H1 (cell line): ENCODE measurements around the gene CELF1. TPM values are rescaled to one million over a fixed set of nuclear protein-coding genes. Genes with fewer than 3 reads are reported as not detected.

ENCODE experiments used
- CTCF ChIA-PET: fragments of 300-600 bp; sonication (Branson Sonifier 250); formaldehyde crosslinking; loops from one replicate; lab custom pipeline; 2021; ENCODE audit not compliant: partially characterized antibody; lab: Charles Lee
- POLR2A ChIA-PET: fragments of 300-600 bp; sonication (Branson Sonifier 250); formaldehyde crosslinking; loops from one replicate; lab custom pipeline; 2021; ENCODE audit warnings: inconsistent platforms; ENCODE audit not compliant: partially characterized antibody; lab: Charles Lee
- DNase-seq, 2 experiments: peaks; one replicate each; pipeline versions ENCODE4 v3.0.0 to v3.0.0-alpha.2; 2010 to 2022; ENCODE audit warnings: low spot score in 2 of 2, low read depth in 1 of 2, mixed read lengths in 1 of 2
- FAIRE-seq: peaks from 2 replicates; lab custom pipeline; 2011; peaks lifted over from hg19 to GRCh38; lab: Jason Lieb, UNC
- H2AFZ ChIP-seq: 2 replicates; pipeline ENCODE4 v1.8.1; 2012; ENCODE audit warnings: low read length, inconsistent platforms
- H2AK5ac ChIP-seq: 2 replicates; pipeline ENCODE4 v1.6.1; 2013; ENCODE audit warnings: low read depth, low read length
- H2BK120ac ChIP-seq: replicated peaks from 2 replicates; pipeline ENCODE3; 2013; ENCODE audit warnings: low read depth, low read length, inconsistent platforms
- H2BK12ac ChIP-seq: 2 replicates; pipeline ENCODE4 v1.6.1; 2013; ENCODE audit warnings: low read depth, low read length
- H2BK15ac ChIP-seq: 2 replicates; pipeline ENCODE4 v1.6.1; 2013; ENCODE audit warnings: low read length
- H2BK20ac ChIP-seq: 2 replicates; pipeline ENCODE4 v1.6.1; 2013; ENCODE audit warnings: low read length
- H2BK5ac ChIP-seq: 2 replicates; pipeline ENCODE4 v1.6.1; 2013; ENCODE audit warnings: low read depth, low read length
- H3K14ac ChIP-seq: 2 replicates; pipeline ENCODE4 v1.6.1; 2013; ENCODE audit warnings: inconsistent platforms; ENCODE audit not compliant: insufficient read length
- H3K18ac ChIP-seq: 2 replicates; pipeline ENCODE4 v1.6.1; 2013; ENCODE audit warnings: low read length; ENCODE audit errors: extremely low read depth
- H3K23ac ChIP-seq: 2 replicates; pipeline ENCODE4 v1.6.1; 2013; ENCODE audit warnings: inconsistent platforms; ENCODE audit not compliant: insufficient read length
- H3K23me2 ChIP-seq: 2 replicates; pipeline ENCODE4 v1.6.1; 2013; ENCODE audit warnings: low read depth, low read length
- H3K27ac ChIP-seq: 2 replicates; pipeline ENCODE4 v1.6.1; 2011; ENCODE audit warnings: low read depth, low read length, inconsistent platforms
- H3K27me3 ChIP-seq, 4 experiments: replicated peaks in 1 of 4; 1 replicate in 1 of 4; 2 replicates in 3 of 4; pipeline versions ENCODE4 v1.6.1 to v1.8.1; 2011 to 2013; ENCODE audit warnings: low read length in 3 of 4, mild to moderate bottlenecking in 3 of 4, inconsistent platforms in 2 of 4, mixed read lengths in 2 of 4, moderate library complexity in 1 of 4; ENCODE audit not compliant: control insufficient read depth in 3 of 4, insufficient read depth in 3 of 4; ENCODE audit errors: extremely low read depth in 1 of 4
- H3K36me3 ChIP-seq, 4 experiments: 2 replicates each; pipeline versions ENCODE4 v1.6.1 to v1.8.1; 2011 to 2013; ENCODE audit warnings: mild to moderate bottlenecking in 4 of 4, low read length in 3 of 4, moderate library complexity in 2 of 4, control low read depth in 1 of 4, inconsistent platforms in 1 of 4; ENCODE audit not compliant: insufficient read depth in 4 of 4, control insufficient read depth in 2 of 4
- H3K4ac ChIP-seq: replicated peaks from 2 replicates; pipeline ENCODE3; 2013; ENCODE audit warnings: low read length, low read depth, mixed read lengths, inconsistent platforms; ENCODE audit not compliant: insufficient read length
- H3K4me1 ChIP-seq, 4 experiments: replicated peaks in 1 of 4; 1 replicate in 1 of 4; 2 replicates in 3 of 4; pipeline versions ENCODE4 v1.6.1 to v1.8.1; 2011 to 2013; ENCODE audit warnings: low read length in 3 of 4, inconsistent platforms in 2 of 4, mixed read lengths in 1 of 4; ENCODE audit not compliant: insufficient read depth in 4 of 4, control insufficient read depth in 3 of 4
- H3K4me2 ChIP-seq, 2 experiments: 2 replicates each; pipeline versions ENCODE4 v1.6.1 to v1.8.1; 2011 to 2013; ENCODE audit warnings: low read depth in 2 of 2, low read length in 2 of 2, control low read depth in 1 of 2, inconsistent platforms in 1 of 2, mild to moderate bottlenecking in 1 of 2; ENCODE audit not compliant: insufficient read depth in 1 of 2
- H3K4me3 ChIP-seq, 4 experiments: fragments of 200-600, 300-600 bp in 1 of 4; sonication (generic), shearing (Covaris generic), sonication (Bioruptor Twin) in 1 of 4; 2 replicates each; pipeline versions ENCODE4 v1.5.1 to v1.8.1; 2011 to 2016; ENCODE audit warnings: low read length in 4 of 4, low read depth in 3 of 4, control low read depth in 2 of 4, inconsistent platforms in 2 of 4, mild to moderate bottlenecking in 2 of 4, mixed read lengths in 1 of 4, moderate library complexity in 1 of 4; ENCODE audit not compliant: insufficient read depth in 2 of 4; ENCODE audit errors: extremely low read depth in 1 of 4
- H3K56ac ChIP-seq: replicated peaks from 2 replicates; pipeline ENCODE3; 2013; ENCODE audit warnings: low read depth, mild to moderate bottlenecking, mixed read lengths, low read length, inconsistent platforms; ENCODE audit not compliant: insufficient read length
- H3K79me1 ChIP-seq: 2 replicates; pipeline ENCODE4 v1.6.1; 2013; ENCODE audit warnings: low read depth, low read length, control low read depth
- H3K79me2 ChIP-seq, 2 experiments: 2 replicates each; pipeline versions ENCODE4 v1.6.1 to v1.8.1; 2012 to 2013; ENCODE audit warnings: low read length in 2 of 2, mild to moderate bottlenecking in 2 of 2, inconsistent platforms in 1 of 2; ENCODE audit not compliant: insufficient read depth in 2 of 2, control insufficient read depth in 1 of 2
- H3K9ac ChIP-seq, 4 experiments: replicated peaks in 1 of 4; 1 replicate in 1 of 4; 2 replicates in 3 of 4; pipeline versions ENCODE4 v1.6.1 to v1.8.1; 2011 to 2013; ENCODE audit warnings: low read depth in 3 of 4, low read length in 3 of 4, control low read depth in 2 of 4, mild to moderate bottlenecking in 2 of 4, moderate library complexity in 2 of 4, inconsistent platforms in 1 of 4; ENCODE audit errors: extremely low read depth in 1 of 4
- H3K9me3 ChIP-seq, 2 experiments: 2 replicates each; pipeline versions ENCODE4 v1.6.1 to v1.8.1; 2012 to 2013; ENCODE audit warnings: mild to moderate bottlenecking in 2 of 2, moderate library complexity in 2 of 2, control low read depth in 1 of 2, inconsistent platforms in 1 of 2, low read depth in 1 of 2, low read length in 1 of 2, mixed read lengths in 1 of 2; ENCODE audit not compliant: insufficient read depth in 2 of 2
- H4K20me1 ChIP-seq, 2 experiments: replicated peaks in 1 of 2; 2 replicates each; pipeline versions ENCODE3 to v1.8.1; 2011 to 2013; ENCODE audit warnings: inconsistent platforms in 2 of 2, low read length in 2 of 2, mild to moderate bottlenecking in 1 of 2; ENCODE audit not compliant: insufficient read depth in 2 of 2, control insufficient read depth in 1 of 2
- H4K5ac ChIP-seq: 2 replicates; pipeline ENCODE4 v1.6.1; 2013; ENCODE audit warnings: low read length, low read depth, mixed read lengths, inconsistent platforms; ENCODE audit not compliant: insufficient read length
- H4K8ac ChIP-seq: 2 replicates; pipeline ENCODE4 v1.8.0; 2013; ENCODE audit warnings: mild to moderate bottlenecking, moderate library complexity, low read length, inconsistent platforms; ENCODE audit not compliant: insufficient read depth; ENCODE audit errors: extremely low read depth
- H4K91ac ChIP-seq: replicated peaks from 2 replicates; pipeline ENCODE3; 2013; ENCODE audit warnings: low read length, mixed read lengths, inconsistent platforms; ENCODE audit not compliant: insufficient read length
- ATF3 ChIP-seq: IDR thresholded peaks from 2 replicates; pipeline ENCODE4 v1.6.1; 2011; ENCODE audit warnings: low read depth, mild to moderate bottlenecking, low read length; ENCODE audit not compliant: insufficient read depth
- GABPA ChIP-seq: IDR thresholded peaks from 2 replicates; pipeline ENCODE4 v1.6.1; 2011; ENCODE audit warnings: mild to moderate bottlenecking, low read length, moderate library complexity, borderline replicate concordance; ENCODE audit not compliant: insufficient read depth
- HDAC2 ChIP-seq, 2 experiments: fragments of 300-600 bp in 1 of 2; sonication (generic) in 1 of 2; IDR thresholded peaks; 2 replicates each; pipeline ENCODE4 v1.6.1; 2011 to 2012; ENCODE audit warnings: low read depth in 2 of 2, low read length in 2 of 2, mild to moderate bottlenecking in 2 of 2, moderate library complexity in 2 of 2, borderline replicate concordance in 1 of 2, inconsistent platforms in 1 of 2
- HDAC6 ChIP-seq: IDR thresholded peaks from one replicate; pipeline ENCODE4 v1.7.1; 2012; ENCODE audit warnings: low read depth, mild to moderate bottlenecking, inconsistent platforms, low read length, moderate library complexity
- JUND ChIP-seq: IDR thresholded peaks from 2 replicates; pipeline ENCODE4 v1.6.1; 2011; ENCODE audit warnings: mild to moderate bottlenecking, improper control_type of control experiment, low read length
- PHF8 ChIP-seq: fragments of 200-600 bp; sonication (generic); conservative IDR thresholded peaks from 2 replicates; pipeline ENCODE4 v1.7.1; 2012; ENCODE audit warnings: low read depth, mild to moderate bottlenecking, inconsistent platforms, low read length, moderate library complexity
- POLR2A ChIP-seq, 2 experiments: IDR thresholded peaks; 1 replicate in 1 of 2; 2 replicates in 1 of 2; pipeline ENCODE4 v1.6.1; 2011; ENCODE audit warnings: low read depth in 2 of 2, low read length in 2 of 2, mild to moderate bottlenecking in 2 of 2; ENCODE audit errors: control extremely low read depth in 1 of 2
- POU5F1 ChIP-seq: IDR thresholded peaks from 2 replicates; pipeline ENCODE4 v1.6.1; 2011; ENCODE audit warnings: low read depth, mild to moderate bottlenecking, low read length, moderate library complexity
- SAP30 ChIP-seq: fragments of 300-600 bp; sonication (generic); IDR thresholded peaks from 2 replicates; pipeline ENCODE4 v1.7.1; 2012; ENCODE audit warnings: low read length, moderate library complexity, mild to moderate bottlenecking, inconsistent platforms; ENCODE audit not compliant: insufficient read depth, insufficient replicate concordance
- SIN3A ChIP-seq, 2 experiments: IDR thresholded peaks in 1 of 2; conservative IDR thresholded peaks in 1 of 2; 2 replicates each; pipeline ENCODE4 v1.6.1; 2011 to 2012; ENCODE audit warnings: low read length in 2 of 2, improper control_type of control experiment in 1 of 2, low read depth in 1 of 2, mild to moderate bottlenecking in 1 of 2
- WGBS, 2 experiments: shearing (Covaris generic) in 1 of 2; methylation state at CpG; one replicate each; pipeline versions ENCODE4 v1.1.6 to v1.1.7; 2013 to 2015; ENCODE audit warnings: low lambda C conversion rate in 2 of 2, mixed read lengths in 2 of 2, inconsistent platforms in 1 of 2, low coverage in 1 of 2, missing lambda C conversion rate in 1 of 2; ENCODE audit not compliant: insufficient replicate concordance in 2 of 2, insufficient coverage in 1 of 2, insufficient read length in 1 of 2; ENCODE audit errors: extremely low coverage in 1 of 2, missing lambda C conversion rate in 1 of 2; 5-methylcytosine and 5-hydroxymethylcytosine counted together
- polyA plus RNA-seq, 7 experiments: library from polyadenylated mRNA; depleted of rRNA in 3 of 7; stranded (reverse) in 5 of 7; unstranded in 2 of 7; fragments of >200 nt in 5 of 7; fragments of 200-250 nt in 2 of 7; gene quantifications; 1 replicate in 5 of 7; 2 replicates in 1 of 7; 4 replicates in 1 of 7; pipeline versions ENCODE4 v1.2.1 to v1.2.3, GENCODE V29; 2011 to 2013; ENCODE audit warnings: missing spikeins in 2 of 7, mixed read lengths in 2 of 7
- total RNA-seq: library from RNA; stranded (reverse); fragmentation: NEBNext Ultra II Directional; extraction: Animal tissue kit (Norgen Biotek cat#: 25700); gene quantifications from 2 replicates; pipeline ENCODE4 v1.2.1, GENCODE V29; 2021

The CELF1 gene
- total and polyA plus RNA-seq, 2 of the 8 experiments (the other 6 are each of a cell fraction or from before 2014, with no cell fraction given) = 131 to 197 TPM

GRCh38 chr11:47502767-47503166 is 50.2 kb downstream of the CELF1 start:
- Histone ChIP-seq H2BK15ac (no peak overlapping the region), H3K27ac (no peak overlapping the region)

More at GRCh38 chr11:47502767-47503166, 50.2 kb downstream of the CELF1 start:
- H3K4me2 ChIP-seq = no peak overlapping the region
- H3K4ac ChIP-seq = no peak overlapping the region
- no peaks in the 10 kb centered on the region for H3K9me3 ChIP-seq
- no peak overlapping the region for H2BK12ac ChIP-seq
- FAIRE-seq (no peak), DNase-seq (no peak)
- no peaks in the 10 kb centered on the region for H3K27me3 ChIP-seq
- H4K5ac ChIP-seq = no peak overlapping the region
- H3K56ac ChIP-seq = no peak overlapping the region
- peaks cover 0 to 6% (median 1%) of the 10 kb centered on the region in 4 experiments; a peak in 4 of 7 replicates for H3K4me1 ChIP-seq
- no peak overlapping the region for H3K23ac ChIP-seq
- H3K36me3 ChIP-seq = peaks cover 0 to 13% (median 0%) of the 10 kb centered on the region in 4 experiments; a peak in 2 of 8 replicates
- H3K4me3 ChIP-seq = no peak overlapping the region
- H2BK20ac ChIP-seq = no peak overlapping the region
- H2AK5ac ChIP-seq = no peak overlapping the region
- ChIA-PET POLR2A (interaction anchor here (3.2 kb wide), 1 partner anchor 11 kb away, joined by 13 read pairs; no protein-coding TSS in a partner anchor), CTCF (no interaction called here)
- H3K9ac ChIP-seq = no peak overlapping the region
- H3K23me2 ChIP-seq = no peaks in the 10 kb centered on the region
- no peak overlapping the region for H4K8ac ChIP-seq
- no peak overlapping the region for H3K18ac ChIP-seq
- no peak overlapping the region for H3K14ac ChIP-seq
- H3K79me1 ChIP-seq = peaks cover 12% of the 10 kb centered on the region
- WGBS, 2 experiments = 95% methylated on average over 3 of the region's 3 CpGs; no CpG with 5 or more reads in 1 of the 2 experiments
- H3K79me2 ChIP-seq = peaks cover 17 to 97% of the 10 kb centered on the region in 2 experiments
- no peak overlapping the region for H2AFZ ChIP-seq
- no peak overlapping the region for H2BK5ac ChIP-seq
- H4K91ac ChIP-seq = no peak overlapping the region
- no peak for TF ChIP-seq ATF3
- TF ChIP-seq JUND = no peak
- TF ChIP-seq PHF8 = no peak
- TF ChIP-seq HDAC2 (IDR thresholded peaks at IDR 0.05; ENCODE audit: borderline replicate concordance in 1 of 2, low read depth in 2 of 2, low read length in 2 of 2) = no peak
- TF ChIP-seq HDAC6 = no peak
- TF ChIP-seq GABPA = no peak
- TF ChIP-seq POLR2A (IDR thresholded peaks at IDR 0.05; ENCODE audit: control extremely low read depth in 1 of 2, low read depth in 2 of 2, low read length in 2 of 2) = no peak
- no peak for TF ChIP-seq SIN3A (conservative IDR thresholded peaks at IDR 0.05 in 1 of 2, IDR thresholded peaks at IDR 0.05 in 1 of 2; ENCODE audit: low read depth in 1 of 2, low read length in 2 of 2)
- TF ChIP-seq SAP30 = no peak
- TF ChIP-seq POU5F1 = no peak
- TF ChIP-seq, all 59 proteins: peak for 0
- peaks cover 6 to 19% of the 10 kb centered on the region in 2 experiments for H4K20me1 ChIP-seq
- H2BK120ac ChIP-seq = no peak overlapping the region
